OCI-LY1 (cell line): Measurements from ENCODE around the gene SLC19A1.

ENCODE experiments used
- H2AFZ ChIP-seq: fragments of 200-600 bp; sonication (generic), shearing (Covaris generic); 2 replicates; pipeline ENCODE4 v1.6.0; 2014; ENCODE audit warnings: antibody characterized with exemption, mild to moderate bottlenecking, low read length
- H3F3A ChIP-seq: fragments of 200-600 bp; sonication (generic), shearing (Covaris generic); 2 replicates; pipeline ENCODE4 v1.6.0; 2014; ENCODE audit warnings: mild to moderate bottlenecking, antibody characterized with exemption, low read length, moderate library complexity; ENCODE audit not compliant: insufficient read depth
- H3K27ac ChIP-seq: fragments of 200-600 bp; sonication (generic); 2 replicates; pipeline ENCODE4 v1.5.1; 2014; ENCODE audit warnings: low read length, mixed run types, mild to moderate bottlenecking, low read depth; ENCODE audit not compliant: poor library complexity, severe bottlenecking
- H3K27me3 ChIP-seq: fragments of 200-600 bp; sonication (generic); 2 replicates; pipeline ENCODE4 v1.6.0; 2014; ENCODE audit warnings: antibody characterized with exemption, mild to moderate bottlenecking, low read length, moderate library complexity; ENCODE audit not compliant: insufficient read depth
- H3K36me3 ChIP-seq: fragments of 200-600 bp; sonication (generic); 2 replicates; pipeline ENCODE4 v1.6.1; 2014; ENCODE audit warnings: mild to moderate bottlenecking, antibody characterized with exemption, low read length, moderate library complexity, mixed read lengths; ENCODE audit not compliant: insufficient read depth
- H3K4me1 ChIP-seq: fragments of 200-600 bp; sonication (generic); 2 replicates; pipeline ENCODE4 v1.5.1; 2014; ENCODE audit warnings: mild to moderate bottlenecking, low read length, moderate library complexity; ENCODE audit not compliant: insufficient read depth, severe bottlenecking
- H3K4me2 ChIP-seq: fragments of 200-600 bp; sonication (generic), shearing (Covaris generic); 2 replicates; pipeline ENCODE4 v1.6.1; 2014; ENCODE audit warnings: low read length
- H3K4me3 ChIP-seq: fragments of 200-600 bp; sonication (generic); 2 replicates; pipeline ENCODE4 v1.5.1; 2014; ENCODE audit warnings: low read length, low read depth, mild to moderate bottlenecking, mixed read lengths; ENCODE audit not compliant: poor library complexity, severe bottlenecking
- H3K79me2 ChIP-seq: fragments of 200-600 bp; shearing (Covaris generic); 2 replicates; pipeline ENCODE4 v1.6.1; 2016; ENCODE audit warnings: mixed run types, low read length, mixed read lengths; ENCODE audit not compliant: insufficient read depth
- H3K9ac ChIP-seq: fragments of 200-600 bp; sonication (generic), shearing (Covaris generic); 2 replicates; pipeline ENCODE4 v1.6.1; 2014; ENCODE audit warnings: mild to moderate bottlenecking, low read length, mixed read lengths
- H3K9me2 ChIP-seq: fragments of 200-600 bp; sonication (generic), shearing (Covaris generic); 2 replicates; pipeline ENCODE4 v1.6.1; 2014; ENCODE audit warnings: low read depth, mild to moderate bottlenecking, low read length, mixed read lengths
- H3K9me3 ChIP-seq: fragments of 200-600 bp; shearing (Covaris generic); 2 replicates; pipeline ENCODE4 v1.6.1; 2014; ENCODE audit warnings: low read length, mixed read lengths
- H4K20me1 ChIP-seq: fragments of 200-600 bp; sonication (generic), shearing (Covaris generic); 2 replicates; pipeline ENCODE4 v1.6.0; 2016; ENCODE audit warnings: mild to moderate bottlenecking, low read length; ENCODE audit not compliant: insufficient read depth
- CTCF ChIP-seq: fragments of 200-600 bp; sonication (generic), shearing (Covaris generic); IDR thresholded peaks from 2 replicates; pipeline ENCODE4 v1.5.1; 2017; ENCODE audit warnings: mild to moderate bottlenecking, antibody characterized with exemption, low read length, moderate library complexity, mixed read lengths
- EZH2 ChIP-seq: fragments of 200-600 bp; sonication (generic), shearing (Covaris generic); IDR thresholded peaks from 2 replicates; pipeline ENCODE4 v1.8.0; 2017; ENCODE audit warnings: borderline replicate concordance, mixed run types, mild to moderate bottlenecking, antibody characterized with exemption, low read length, moderate library complexity, mixed read lengths

SLC19A1 gene

GRCh38 chr21:45522986-45523385 is 19.3 kb downstream of the SLC19A1 start:
- Histone ChIP-seq H3K9me3 (0 out of 2 replicates have a peak, but pooled peaks cover 11% of the 10 kb centered on the region), H3K4me2 (no peak overlapping the region), H2AFZ (no peak overlapping the region), H3K36me3 (peaks cover 59% of the 10 kb centered on the region), H4K20me1 (no peaks in the 10 kb centered on the region), H3K79me2 (no peaks in the 10 kb centered on the region), H3K9me2 (no peaks in the 10 kb centered on the region), H3K9ac (no peak overlapping the region), H3K27ac (no peak overlapping the region), H3K4me3 (no peak overlapping the region), H3F3A (no peaks in the 10 kb centered on the region), H3K27me3 (no peaks in the 10 kb centered on the region), H3K4me1 (no peaks in the 10 kb centered on the region)
- TF ChIP-seq CTCF: no peak
- no peak for TF ChIP-seq EZH2

GRCh38 chr21:45522381-45522780 is 19.9 kb downstream of the SLC19A1 start:
- no peaks in the 10 kb centered on the region for H3K9me2 ChIP-seq
- H3K36me3 ChIP-seq: peaks cover 59% of the 10 kb centered on the region
- TF ChIP-seq EZH2 (no peak), CTCF (no peak)

GRCh38 chr21:45521241-45521640 is 21.0 kb downstream of the SLC19A1 start:
- no peak overlapping the region for H2AFZ ChIP-seq

More at GRCh38 chr21:45522381-45522780, 19.9 kb downstream of the SLC19A1 start:
- H3K4me1 ChIP-seq: no peaks in the 10 kb centered on the region
- 0 out of 2 replicates have a peak, but pooled peaks cover 11% of the 10 kb centered on the region for H3K9me3 ChIP-seq
- H4K20me1 ChIP-seq: no peaks in the 10 kb centered on the region
- no peaks in the 10 kb centered on the region for H3K79me2 ChIP-seq
- no peak overlapping the region for H2AFZ ChIP-seq
- H3K9ac ChIP-seq: no peak overlapping the region
- H3K4me2 ChIP-seq: no peak overlapping the region
- H3F3A ChIP-seq: no peaks in the 10 kb centered on the region
- H3K4me3 ChIP-seq: no peak overlapping the region
- no peak overlapping the region for H3K27ac ChIP-seq
- no peaks in the 10 kb centered on the region for H3K27me3 ChIP-seq

More at GRCh38 chr21:45521241-45521640, 21.0 kb downstream of the SLC19A1 start:
- Histone ChIP-seq H3K79me2 (no peaks in the 10 kb centered on the region), H4K20me1 (no peaks in the 10 kb centered on the region), H3K27me3 (no peaks in the 10 kb centered on the region), H3K9me3 (0 out of 2 replicates have a peak, but pooled peaks cover 11% of the 10 kb centered on the region), H3K9me2 (no peaks in the 10 kb centered on the region), H3K9ac (no peak overlapping the region), H3K27ac (no peak overlapping the region), H3F3A (no peaks in the 10 kb centered on the region), H3K4me2 (no peak overlapping the region), H3K4me1 (no peaks in the 10 kb centered on the region), H3K4me3 (no peak overlapping the region), H3K36me3 (peaks cover 59% of the 10 kb centered on the region)
- TF ChIP-seq EZH2 (no peak), CTCF (no peak)
